RWPE2 (cell line): ENCODE data around the gene DNAJC27.
A peak's percentile ranks its signal among the peaks of the same experiment; 100 is the strongest.

Source experiments
- ATAC-seq: fragments of 200-7000 bp; cut with Tn5 transposase; 3 replicates; pipeline ENCODE4 v1.9.1; 2021; ENCODE audit warnings: low read depth
- DNase-seq: peaks from one replicate; pipeline ENCODE4 v3.0.0-alpha.2; 2020; ENCODE audit warnings: low spot score
- H3K27ac ChIP-seq: fragments of 450-650 bp; 2 replicates; pipeline ENCODE4 v1.5.1; 2017; ENCODE audit warnings: mild to moderate bottlenecking; ENCODE audit not compliant: poor library complexity, severe bottlenecking
- H3K27me3 ChIP-seq: fragments of 250-450 bp; sonication (Bioruptor Pico); 2 replicates; pipeline ENCODE4 v1.5.1; 2021; ENCODE audit warnings: mild to moderate bottlenecking, moderate library complexity; ENCODE audit not compliant: insufficient read depth, poor library complexity, severe bottlenecking
- H3K36me3 ChIP-seq: fragments of 250-450 bp; sonication (Bioruptor Pico); 2 replicates; pipeline ENCODE4 v1.5.1; 2020; ENCODE audit warnings: low read depth, mild to moderate bottlenecking, moderate library complexity
- H3K4me1 ChIP-seq: fragments of 250-450 bp; sonication (Bioruptor Pico); 2 replicates; pipeline ENCODE4 v1.5.1; 2021; ENCODE audit warnings: mild to moderate bottlenecking, moderate library complexity; ENCODE audit not compliant: insufficient read depth, poor library complexity, severe bottlenecking
- H3K4me3 ChIP-seq: fragments of 250-450 bp; sonication (Bioruptor Pico); 2 replicates; pipeline ENCODE4 v1.5.1; 2021; ENCODE audit warnings: mild to moderate bottlenecking, moderate library complexity; ENCODE audit not compliant: severe bottlenecking
- H3K9me3 ChIP-seq: fragments of 250-450 bp; sonication (Bioruptor Pico); 2 replicates; pipeline ENCODE4 v1.5.1; 2021; ENCODE audit warnings: mild to moderate bottlenecking, moderate library complexity; ENCODE audit not compliant: severe bottlenecking
- CTCF ChIP-seq: fragments of 450-650 bp; IDR thresholded peaks from one replicate; pipeline ENCODE4 v1.5.1; 2017; ENCODE audit warnings: mild to moderate bottlenecking, moderate library complexity; ENCODE audit not compliant: poor library complexity, severe bottlenecking

The DNAJC27 gene

GRCh38 chr2:24939353-24939752, 32.4 kb downstream of the DNAJC27 start:
- no peak for DNase-seq
- TF ChIP-seq CTCF: no peak
- Histone ChIP-seq H3K27ac (no peak overlapping the region), H3K4me1 (no peaks in the 10 kb centered on the region), H3K4me3 (no peak overlapping the region), H3K36me3 (no peaks in the 10 kb centered on the region), H3K27me3 (no peaks in the 10 kb centered on the region), H3K9me3 (no peaks in the 10 kb centered on the region)
- ATAC-seq: no peak

- DNase-seq (no peak), ATAC-seq (no peak)
- H3K36me3 ChIP-seq: no peaks in the 10 kb centered on the region
- no peaks in the 10 kb centered on the region for H3K27me3 ChIP-seq
- no peak for TF ChIP-seq CTCF
- no peak overlapping the region for H3K27ac ChIP-seq
- H3K4me1 ChIP-seq: no peaks in the 10 kb centered on the region
- H3K4me3 ChIP-seq: no peak overlapping the region
- no peaks in the 10 kb centered on the region for H3K9me3 ChIP-seq
Measured at GRCh38 chr2:24937236-24937635, 34.5 kb downstream of the DNAJC27 start.

GRCh38 chr2:24935145-24935544, 36.6 kb downstream of the DNAJC27 start:
- H3K27me3 ChIP-seq: no peaks in the 10 kb centered on the region
- DNase-seq (no peak), ATAC-seq (no peak)
- no peaks in the 10 kb centered on the region for H3K36me3 ChIP-seq
- no peak overlapping the region for H3K4me3 ChIP-seq
- TF ChIP-seq CTCF: no peak
- no peak overlapping the region for H3K27ac ChIP-seq
- H3K4me1 ChIP-seq: no peaks in the 10 kb centered on the region
- no peaks in the 10 kb centered on the region for H3K9me3 ChIP-seq

GRCh38 chr2:24932715-24933114, 39.0 kb downstream of the DNAJC27 start:
- ATAC-seq (no peak), DNase-seq (no peak)
- TF ChIP-seq CTCF: no peak
- no peak overlapping the region for H3K27ac ChIP-seq
- no peaks in the 10 kb centered on the region for H3K36me3 ChIP-seq
- no peaks in the 10 kb centered on the region for H3K9me3 ChIP-seq
- H3K4me3 ChIP-seq: no peak overlapping the region
- H3K4me1 ChIP-seq: no peaks in the 10 kb centered on the region
- H3K27me3 ChIP-seq: no peaks in the 10 kb centered on the region

- ATAC-seq: peak; percentile 64; the same call in 1 of the 3 replicates
- no peaks in the 10 kb centered on the region for H3K27me3 ChIP-seq
- no peaks in the 10 kb centered on the region for H3K9me3 ChIP-seq
- no peak for DNase-seq
- H3K36me3 ChIP-seq: no peaks in the 10 kb centered on the region
- no peaks in the 10 kb centered on the region for H3K4me1 ChIP-seq
- no peak overlapping the region for H3K4me3 ChIP-seq
- no peak overlapping the region for H3K27ac ChIP-seq
- no peak for TF ChIP-seq CTCF
Measured at GRCh38 chr2:24930768-24931167, 41.0 kb downstream of the DNAJC27 start.
